NCI-H1105 (cell line): ENCODE results near the gene ZNF438.
"Not testable (repeated sequence)": the region's sequence is repeated elsewhere in the genome, so short reads cannot be mapped to it uniquely, and the experiment has no call there.

Source experiments
- DNase-seq: peaks from one replicate; lab custom pipeline; 2025; lab: John Stamatoyannopoulos, UW

Gene ZNF438

GRCh38 chr10:30803058-30803457 lies 228.6 kb downstream of the ZNF438 start:
- DNase-seq: no peak

- DNase-seq: no peak
Measured at GRCh38 chr10:30800368-30800767, 231.3 kb downstream of the ZNF438 start.

GRCh38 chr10:30798646-30799185 lies 232.9 kb downstream of the ZNF438 start:
- no peak for DNase-seq

DNA sequence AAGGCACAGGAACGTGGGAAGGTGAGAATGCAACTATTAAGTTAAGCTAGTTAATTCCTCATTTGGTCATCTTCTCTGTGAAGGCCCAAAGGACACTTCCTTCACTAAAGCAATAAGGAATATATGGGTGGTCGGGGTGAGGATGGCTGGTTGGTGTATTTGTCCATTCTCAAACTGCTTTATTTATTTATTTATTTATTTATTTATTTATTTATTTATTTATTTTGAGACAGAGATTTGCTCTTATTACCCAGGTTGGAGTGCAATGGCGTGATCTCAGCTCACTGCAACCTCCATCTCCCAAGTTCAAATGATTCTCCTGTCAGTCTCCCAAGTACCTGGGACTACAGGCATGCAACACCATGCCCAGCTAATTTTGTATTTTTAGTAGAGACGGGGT lies 236.6 kb downstream of the ZNF438 start:
- not testable (repeated sequence) for DNase-seq
